LNCaP clone FGC (cell line): ENCODE results near the gene MAGI1.

Experiments used
- DNase-seq: peaks from one replicate; pipeline ENCODE4 v3.0.0-alpha.2; 2011; ENCODE audit warnings: low read depth
- H3K4me3 ChIP-seq: 2 replicates; pipeline ENCODE4 v1.5.1; 2011; ENCODE audit warnings: mild to moderate bottlenecking, low read depth, low read length, control low read depth
- TF ChIP-seq, protein P1 (sequence below): IDR thresholded peaks from 2 replicates; pipeline ENCODE4 v1.5.1; 2012; ENCODE audit warnings: mild to moderate bottlenecking; ENCODE audit not compliant: control insufficient read depth, insufficient read depth; ENCODE audit errors: extremely low read depth

MAGI1 gene

DNA sequence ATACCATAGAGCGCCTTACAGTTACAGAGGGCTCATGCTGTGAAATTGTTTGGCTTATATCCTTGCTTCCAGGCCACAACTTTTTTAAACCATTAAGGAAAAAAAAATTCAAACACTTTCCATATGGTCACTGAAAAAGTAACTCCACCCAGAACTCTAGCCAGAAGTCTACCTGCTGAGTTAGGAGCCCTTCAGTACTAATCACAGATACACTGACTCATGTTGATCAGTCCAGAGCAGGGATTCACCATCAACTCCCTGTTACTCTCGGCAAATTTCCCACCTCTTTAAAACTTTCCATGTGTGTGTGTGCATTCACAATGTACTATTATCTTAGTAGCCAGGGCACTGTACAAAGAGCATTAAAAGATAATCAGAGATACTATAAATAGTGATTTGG lies 372.8 kb downstream of the MAGI1 start:
- no peak for DNase-seq

DNA sequence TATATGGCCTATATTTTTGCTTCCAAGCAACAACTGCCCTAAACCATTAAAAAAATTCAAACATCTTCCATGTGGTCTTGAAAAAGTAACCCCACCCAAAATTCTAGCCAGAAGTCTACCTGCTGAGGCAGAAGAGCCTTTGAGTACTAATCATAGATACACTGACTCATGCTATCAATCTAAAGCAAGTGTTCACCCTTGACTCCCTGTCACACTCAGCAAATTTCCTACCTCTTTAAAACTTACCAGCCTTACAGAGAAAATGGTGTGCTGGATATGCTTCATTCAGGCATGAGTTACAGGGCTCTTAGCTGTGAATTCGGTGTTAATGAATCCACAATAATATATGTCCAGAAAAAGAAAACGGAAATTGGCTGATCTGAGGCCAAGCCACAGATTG lies 373.8 kb downstream of the MAGI1 start:
- DNase-seq = no peak
- no peak overlapping the region for H3K4me3 ChIP-seq
- TF ChIP-seq, protein P1, sequence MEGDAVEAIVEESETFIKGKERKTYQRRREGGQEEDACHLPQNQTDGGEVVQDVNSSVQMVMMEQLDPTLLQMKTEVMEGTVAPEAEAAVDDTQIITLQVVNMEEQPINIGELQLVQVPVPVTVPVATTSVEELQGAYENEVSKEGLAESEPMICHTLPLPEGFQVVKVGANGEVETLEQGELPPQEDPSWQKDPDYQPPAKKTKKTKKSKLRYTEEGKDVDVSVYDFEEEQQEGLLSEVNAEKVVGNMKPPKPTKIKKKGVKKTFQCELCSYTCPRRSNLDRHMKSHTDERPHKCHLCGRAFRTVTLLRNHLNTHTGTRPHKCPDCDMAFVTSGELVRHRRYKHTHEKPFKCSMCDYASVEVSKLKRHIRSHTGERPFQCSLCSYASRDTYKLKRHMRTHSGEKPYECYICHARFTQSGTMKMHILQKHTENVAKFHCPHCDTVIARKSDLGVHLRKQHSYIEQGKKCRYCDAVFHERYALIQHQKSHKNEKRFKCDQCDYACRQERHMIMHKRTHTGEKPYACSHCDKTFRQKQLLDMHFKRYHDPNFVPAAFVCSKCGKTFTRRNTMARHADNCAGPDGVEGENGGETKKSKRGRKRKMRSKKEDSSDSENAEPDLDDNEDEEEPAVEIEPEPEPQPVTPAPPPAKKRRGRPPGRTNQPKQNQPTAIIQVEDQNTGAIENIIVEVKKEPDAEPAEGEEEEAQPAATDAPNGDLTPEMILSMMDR = no peak

More for the DNA sequence above, 372.8 kb downstream of the MAGI1 start:
- TF ChIP-seq, protein P1 = no peak
- H3K4me3 ChIP-seq = no peak overlapping the region

DNA sequence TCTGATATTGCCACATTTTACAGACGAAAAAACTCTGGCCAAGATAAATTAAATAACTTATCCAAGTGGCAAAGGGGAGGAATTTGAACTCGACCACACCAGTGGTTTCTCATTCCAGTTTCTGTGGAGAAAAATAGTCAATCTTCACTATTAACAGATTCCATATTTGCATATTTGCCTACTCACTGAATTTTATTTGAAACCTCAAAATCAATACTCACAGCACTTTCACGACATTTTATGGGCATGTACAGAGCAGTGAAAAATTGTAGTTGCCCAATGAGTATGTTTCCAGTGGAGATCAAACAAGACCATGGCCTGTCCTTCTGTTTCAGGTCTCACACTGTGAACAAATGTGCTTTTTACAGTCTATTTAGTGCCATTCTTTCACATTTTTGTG lies 374.3 kb downstream of the MAGI1 start:
- TF ChIP-seq, protein P1 = no peak
- DNase-seq = peak; percentile 6
- H3K4me3 ChIP-seq = no peak overlapping the region

DNA sequence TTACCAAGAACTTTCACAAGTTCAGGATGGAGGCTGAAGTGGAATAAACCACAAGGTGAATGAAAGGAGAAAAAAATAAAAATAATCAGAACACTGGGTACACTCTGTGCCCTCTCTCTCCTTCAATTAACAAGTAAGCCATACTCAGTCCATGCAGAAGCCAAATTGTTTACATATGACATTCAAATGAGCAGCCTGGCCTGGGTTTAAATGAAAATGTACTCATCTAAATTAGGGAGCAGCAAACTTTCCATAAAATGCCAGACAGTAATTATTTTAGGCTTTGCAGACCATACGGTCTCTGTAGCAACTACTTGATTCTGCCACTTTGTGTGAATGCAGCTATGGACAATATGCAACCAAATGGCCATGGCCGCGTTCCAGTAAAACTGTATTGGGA lies 376.6 kb downstream of the MAGI1 start:
- no peak overlapping the region for H3K4me3 ChIP-seq
- no peak for DNase-seq
- TF ChIP-seq, protein P1 = no peak

DNA sequence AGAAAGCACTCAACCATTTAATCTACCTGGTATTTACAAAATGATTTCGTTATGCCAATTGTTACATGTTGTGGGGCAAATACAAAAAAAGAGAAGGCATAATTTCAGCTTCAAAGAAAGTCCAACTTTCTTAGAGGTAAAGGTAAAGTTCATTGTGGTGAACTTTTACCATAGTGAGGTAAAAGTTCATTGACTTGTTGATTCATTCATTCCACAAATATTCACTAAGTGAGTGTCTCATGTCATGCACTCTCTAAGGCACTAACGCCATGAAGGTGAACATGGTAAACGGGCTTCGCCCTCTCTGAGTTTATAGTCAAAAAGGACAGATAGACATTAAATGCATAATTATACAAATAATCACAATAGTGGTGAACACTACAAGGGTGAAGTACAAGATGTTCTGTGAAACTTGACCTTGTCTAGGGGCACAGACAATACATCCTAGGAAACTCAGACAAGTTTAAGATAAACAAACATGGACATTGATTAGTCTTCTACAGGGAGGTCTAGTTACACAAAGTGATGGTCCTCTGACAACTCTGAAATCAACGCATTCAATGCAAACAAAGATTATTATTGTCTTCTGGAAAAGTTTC lies 378.6 kb downstream of the MAGI1 start:
- DNase-seq = no peak
- H3K4me3 ChIP-seq = no peak overlapping the region
- TF ChIP-seq, protein P1 = no peak

DNA sequence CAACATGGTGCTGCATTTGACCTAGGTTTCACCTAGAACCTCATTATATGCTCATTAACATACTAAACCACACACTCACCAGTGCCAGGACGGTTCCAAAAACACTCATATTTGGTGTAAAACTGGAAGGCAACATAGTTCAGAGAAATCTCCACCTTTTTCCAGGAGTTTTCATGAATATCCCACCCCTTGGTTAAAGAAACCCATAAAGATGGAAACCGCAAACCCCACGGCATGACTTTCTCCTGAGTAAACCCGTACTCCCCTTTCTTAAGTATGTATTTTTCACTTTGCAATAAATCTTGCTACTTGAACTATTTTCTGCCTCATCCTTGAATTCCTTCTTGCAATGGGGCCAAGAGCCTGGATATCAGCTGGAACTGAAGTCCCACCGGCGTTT lies 379.3 kb downstream of the MAGI1 start:
- no peak overlapping the region for H3K4me3 ChIP-seq
- DNase-seq = no peak
- TF ChIP-seq, protein P1 = no peak

DNA sequence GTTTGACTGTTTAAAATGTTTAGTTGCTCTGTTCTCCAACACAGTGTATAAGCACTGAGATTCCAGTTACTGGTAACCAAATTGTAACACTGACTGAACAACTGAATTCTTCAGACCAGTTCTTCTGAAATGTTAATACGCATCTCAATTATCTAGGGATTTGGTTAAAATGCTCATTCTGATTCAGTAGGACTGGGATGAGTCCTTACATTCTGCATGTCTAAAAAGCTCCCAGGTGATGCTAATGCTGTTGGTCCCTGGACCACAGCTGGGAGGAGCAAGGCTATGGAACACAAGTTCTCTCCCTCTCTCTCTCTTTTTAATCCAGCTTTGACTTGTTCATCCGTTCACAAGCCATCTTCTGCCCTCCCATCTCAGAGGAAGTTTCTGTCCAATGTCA lies 380.3 kb downstream of the MAGI1 start:
- TF ChIP-seq, protein P1 = no peak
- no peak overlapping the region for H3K4me3 ChIP-seq
- DNase-seq = no peak
